ENCODE measurements around the gene AGBL1.
"Not testable (repeated sequence)": the region's sequence is repeated elsewhere in the genome, so short reads cannot be mapped to it uniquely, and the experiment has no call there.

AGBL1 gene

DNA sequence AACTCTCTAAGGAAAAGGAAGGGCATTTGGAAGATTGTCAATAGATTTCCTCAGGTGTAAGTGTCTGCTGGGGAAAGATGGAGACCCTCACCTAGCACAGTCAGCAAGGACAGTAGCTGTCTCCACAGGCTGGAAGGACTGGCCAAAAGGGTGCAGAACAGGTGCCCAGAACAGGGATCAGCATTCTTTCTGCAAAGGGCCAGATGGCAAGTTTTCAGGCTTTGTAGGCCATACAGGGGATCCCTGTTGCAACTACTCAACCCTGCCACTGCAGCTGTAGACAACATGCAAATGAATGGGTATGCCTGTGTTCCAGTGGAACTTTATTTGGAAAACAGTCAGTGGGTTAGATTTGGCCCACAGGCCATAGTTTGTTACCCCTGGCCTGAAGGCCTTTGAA is 8.1 kb downstream of the AGBL1 start:
- no peak for DNase-seq (ENCODE audit: low spot score)

DNA sequence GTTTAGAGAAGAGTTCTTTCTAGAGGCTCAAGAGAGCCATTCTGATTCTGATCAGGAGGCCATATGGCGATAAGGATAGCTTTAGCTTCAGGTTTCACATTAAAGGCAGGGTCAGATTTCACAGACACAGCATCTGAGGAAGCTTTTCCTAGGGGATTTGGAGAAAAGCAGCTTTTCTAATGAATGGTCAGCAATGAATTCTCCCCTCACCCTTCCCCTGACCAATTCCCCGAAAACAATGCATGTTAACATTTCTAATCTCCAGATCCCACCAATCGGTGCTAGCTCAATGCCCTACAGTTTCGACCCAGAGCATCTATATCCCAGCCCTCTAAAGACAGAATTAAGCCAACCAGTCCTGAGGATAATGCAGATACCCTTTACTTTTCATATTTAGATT is 9.8 kb downstream of the AGBL1 start:
- no peak for DNase-seq (ENCODE audit: low spot score)

DNA sequence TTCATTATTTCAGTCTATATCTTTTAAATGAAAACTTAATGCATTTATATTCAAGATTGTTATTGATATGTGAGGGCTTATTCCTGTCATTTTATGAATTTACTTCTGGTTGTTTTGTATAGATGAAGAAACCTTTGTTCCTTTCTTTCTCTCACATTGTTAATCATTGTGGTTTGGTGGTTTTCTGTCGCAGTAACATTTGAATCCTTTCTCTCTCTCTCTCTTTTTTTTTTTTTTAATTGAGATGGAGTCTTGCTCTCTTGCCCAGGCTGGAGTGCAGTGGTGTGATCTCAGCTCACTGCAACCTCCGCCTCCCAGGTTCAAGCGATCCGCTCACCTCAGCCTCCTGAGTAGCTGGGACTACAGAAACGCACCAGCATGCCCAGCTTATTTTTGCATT is 22.1 kb downstream of the AGBL1 start:
- no peak for DNase-seq (ENCODE audit: low spot score)

- no peak for DNase-seq (ENCODE audit: low spot score)
Measured at GRCh38 chr15:86103825-86104224, 24.2 kb downstream of the AGBL1 start.

DNA sequence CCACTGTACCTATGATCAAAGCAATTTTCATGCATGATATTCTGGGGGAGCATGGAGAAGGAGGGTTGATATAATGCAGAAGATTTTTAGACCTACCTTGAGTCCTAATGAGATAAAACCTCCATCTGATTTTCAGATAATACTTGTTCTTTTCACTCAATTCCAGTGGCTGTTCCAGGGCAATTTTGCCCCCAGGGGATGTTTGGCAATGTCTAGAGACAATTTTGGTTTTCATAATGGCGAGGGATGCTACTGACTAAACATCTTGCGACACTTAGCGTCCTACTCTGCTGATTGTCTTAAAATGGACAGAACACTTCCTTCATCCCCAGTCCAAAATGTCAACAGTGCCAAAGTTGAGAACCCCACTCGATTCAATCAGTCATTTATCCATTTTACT is 26.6 kb downstream of the AGBL1 start:
- DNase-seq (ENCODE audit: low spot score): no peak

GRCh38 chr15:86115145-86115801 is 35.6 kb downstream of the AGBL1 start:
- peak; percentile 3 for DNase-seq (ENCODE audit: low spot score)

DNA sequence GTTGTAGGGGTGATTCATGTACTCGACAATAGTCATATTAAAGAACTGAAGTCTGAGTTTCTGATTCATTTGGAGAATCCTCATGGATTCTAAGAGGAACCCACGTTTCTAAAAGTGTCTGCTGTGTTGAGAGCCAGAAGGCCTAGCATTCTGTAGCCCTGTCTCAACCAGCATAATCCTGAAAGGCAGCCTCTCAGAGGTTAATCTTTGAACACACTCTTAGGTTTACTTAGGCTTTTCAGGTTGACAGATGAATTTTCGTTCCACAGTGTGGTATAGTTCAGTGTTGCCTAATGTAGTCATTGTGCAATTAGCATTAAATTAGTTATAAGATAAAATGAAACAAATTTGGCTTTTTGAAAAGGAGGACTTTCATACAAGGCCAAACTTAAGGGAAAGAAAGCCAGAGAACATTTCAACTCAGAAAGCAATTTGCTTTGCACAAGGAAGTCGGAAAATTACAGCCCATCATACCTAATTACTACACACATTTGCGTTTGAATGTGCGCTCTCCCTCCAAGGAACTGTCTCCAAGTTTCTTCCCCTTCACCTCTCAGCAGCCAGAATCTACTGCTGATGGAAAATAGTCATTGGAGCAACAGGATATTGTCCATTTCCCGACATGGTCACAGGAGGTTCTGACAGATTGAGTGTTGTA is 42.0 kb downstream of the AGBL1 start:
- no peak for DNase-seq (ENCODE audit: low spot score)

- DNase-seq (ENCODE audit: low spot score): not testable (repeated sequence)
Measured at GRCh38 chr15:86122691-86123391, 43.2 kb downstream of the AGBL1 start.

DNA sequence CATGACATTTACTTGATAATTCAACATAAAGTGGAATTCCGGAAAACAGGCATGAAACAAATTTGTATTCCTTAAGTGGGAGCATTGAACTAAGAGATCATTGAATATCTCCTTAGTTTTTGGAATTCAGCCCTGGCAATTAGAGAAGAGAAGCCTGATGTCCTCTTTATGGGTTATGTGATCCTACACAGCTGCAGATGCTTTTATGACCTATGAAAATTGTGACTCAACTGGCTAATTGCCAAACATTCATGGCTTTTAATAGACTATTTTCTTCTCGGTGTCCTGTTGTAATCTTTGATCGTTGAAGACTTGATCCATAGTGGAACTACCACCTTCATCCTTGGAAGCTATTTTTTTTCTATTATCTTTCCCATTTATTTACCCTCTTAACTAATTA is 46.1 kb downstream of the AGBL1 start:
- no peak for DNase-seq (ENCODE audit: low spot score)

DNA sequence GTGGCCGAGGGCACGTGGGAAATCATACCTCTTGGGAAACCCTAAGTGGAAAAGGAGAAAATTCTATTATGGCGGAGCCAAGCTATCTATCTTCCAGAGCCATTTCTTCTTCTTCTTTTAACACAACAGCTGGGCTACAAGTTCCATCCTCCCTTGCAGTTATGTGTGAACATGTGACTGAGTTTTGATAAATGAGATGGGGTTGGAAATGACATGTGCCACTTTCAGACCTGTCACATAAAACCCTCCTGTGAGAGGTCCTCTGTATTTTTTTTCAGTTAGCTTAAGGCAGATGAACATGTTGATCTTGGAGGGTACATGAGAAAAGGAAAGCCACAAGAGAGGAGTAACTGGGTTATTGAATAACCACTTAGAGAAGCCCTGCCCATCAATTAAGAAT is 47.9 kb downstream of the AGBL1 start:
- no peak for DNase-seq (ENCODE audit: low spot score)

DNA sequence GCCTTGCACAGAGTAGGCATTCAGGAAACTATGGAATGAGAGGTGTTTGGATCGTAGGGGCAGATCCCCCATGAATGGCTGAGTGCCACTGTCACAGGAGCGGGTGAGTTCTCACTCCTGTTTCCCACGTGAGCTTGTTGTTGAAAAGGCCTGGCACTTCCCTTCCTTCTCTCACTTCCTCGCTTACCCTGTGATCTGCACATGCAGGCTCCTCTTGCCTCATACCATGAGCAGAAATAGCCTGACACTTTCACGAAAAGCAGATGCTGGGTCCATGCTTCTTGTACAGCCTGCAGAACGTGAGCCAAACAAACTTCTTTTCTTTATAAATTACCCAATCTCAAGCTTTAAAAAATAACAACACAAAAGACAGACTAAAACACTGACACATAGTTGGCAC is 55.4 kb downstream of the AGBL1 start:
- no peak for DNase-seq (ENCODE audit: low spot score)

- DNase-seq (ENCODE audit: low spot score): no peak
Measured at GRCh38 chr15:86136861-86137260, 57.2 kb downstream of the AGBL1 start.

- no peak for DNase-seq (ENCODE audit: low spot score)
Measured at GRCh38 chr15:86138798-86139197, 59.1 kb downstream of the AGBL1 start.

DNA sequence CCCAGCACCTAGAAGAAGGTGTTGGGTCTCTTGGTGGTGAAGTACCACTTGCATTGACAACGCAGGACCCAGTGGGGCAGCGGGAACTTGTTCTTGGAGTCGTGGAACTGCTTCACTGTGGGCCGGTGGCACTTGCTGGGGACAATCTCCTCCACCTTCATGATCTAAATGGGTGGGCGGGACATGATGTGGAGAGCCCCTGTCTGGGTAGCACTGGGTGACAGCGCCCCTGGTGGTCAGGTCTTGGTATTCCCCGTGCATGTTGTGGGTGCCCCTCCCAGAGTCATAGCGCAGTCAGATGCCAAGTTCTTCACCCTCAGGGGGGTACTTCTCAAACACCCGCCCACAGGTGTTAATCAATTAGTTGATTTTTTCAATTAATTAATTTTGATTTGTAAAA is 60.2 kb downstream of the AGBL1 start:
- no peak for DNase-seq (ENCODE audit: low spot score)

- DNase-seq (ENCODE audit: low spot score): no peak
Measured at GRCh38 chr15:86154705-86155104, 75.0 kb downstream of the AGBL1 start.

DNA sequence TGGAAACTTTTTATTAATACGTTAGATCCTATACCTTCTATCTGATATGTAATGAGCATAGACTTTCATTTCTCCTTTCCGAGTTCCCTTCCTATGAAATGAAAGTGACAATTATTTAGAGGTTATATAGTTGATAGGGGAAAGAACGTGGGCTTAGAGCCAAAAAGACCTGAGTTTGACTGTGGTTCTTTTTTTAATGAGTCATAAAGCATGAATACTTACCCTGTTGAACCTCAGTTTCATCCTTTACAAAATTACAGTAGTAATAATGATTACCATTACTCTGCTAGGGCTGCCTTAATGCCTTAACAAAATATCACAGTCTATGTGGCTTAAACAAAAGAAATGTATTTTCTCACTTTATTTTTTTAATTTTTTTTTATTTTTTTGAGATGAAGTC is 75.9 kb downstream of the AGBL1 start:
- DNase-seq (ENCODE audit: low spot score): no peak

GRCh38 chr15:86157606-86158293 is 78.1 kb downstream of the AGBL1 start:
- no peak for DNase-seq (ENCODE audit: low spot score)

GRCh38 chr15:86159468-86159867 is 79.8 kb downstream of the AGBL1 start:
- DNase-seq (ENCODE audit: low spot score): no peak

- DNase-seq (ENCODE audit: low spot score): no peak
Measured at GRCh38 chr15:86161250-86161649, 81.6 kb downstream of the AGBL1 start.

- DNase-seq (ENCODE audit: low spot score): no peak
Measured at GRCh38 chr15:86162172-86162591, 82.5 kb downstream of the AGBL1 start.

- no peak for DNase-seq (ENCODE audit: low spot score)
Measured at GRCh38 chr15:86162641-86163040, 83.0 kb downstream of the AGBL1 start.

DNA sequence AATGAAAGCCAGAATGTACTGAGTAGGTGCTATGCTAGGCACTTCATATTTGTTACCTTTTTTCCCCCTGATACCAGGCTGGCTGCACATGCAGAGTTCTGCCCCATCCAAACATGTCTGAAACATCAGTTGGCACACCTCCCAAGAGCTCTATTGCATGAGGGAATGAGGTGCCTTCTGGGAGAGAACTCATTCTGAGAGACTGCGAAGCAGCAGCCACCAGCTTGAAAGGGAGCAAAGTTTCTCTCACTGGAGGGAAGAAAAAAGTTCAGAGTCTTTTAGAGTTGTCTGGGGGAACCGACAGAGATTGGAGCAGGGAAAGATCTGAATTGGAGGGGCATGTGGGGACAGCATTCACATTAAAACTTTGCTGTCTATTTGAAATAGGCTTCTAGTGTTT is 84.1 kb downstream of the AGBL1 start:
- DNase-seq (ENCODE audit: low spot score): peak; percentile 7
